Measurements from ENCODE around the gene CFAP157. TPM values are rescaled to one million over a fixed set of nuclear protein-coding genes. Genes with fewer than 3 reads are reported as not detected.

The CFAP157 gene
- total and polyA plus RNA-seq, 2 of the 13 experiments (the other 11 are each of a cell fraction or from before 2014, with no cell fraction given): 0.07 TPM; not detected in 1

- TF ChIP-seq ZSCAN20 (CRISPR knock-in tag; IDR thresholded peaks at IDR 0.05; ENCODE audit: borderline replicate concordance): no peak
- no peak; the same call in 1 of the 2 replicates for TF ChIP-seq ZNF879 (CRISPR knock-in tag; IDR thresholded peaks at IDR 0.05)
- TF ChIP-seq ZNF101 (CRISPR knock-in tag; IDR thresholded peaks at IDR 0.05; ENCODE audit: borderline replicate concordance, low read depth): 0 out of 2 replicates have a peak, but pooled peaks have one; percentile 84
- no peak for TF ChIP-seq ZNF605 (CRISPR knock-in tag; IDR thresholded peaks at IDR 0.05)
- peak; percentile 93 for TF ChIP-seq HCFC1 (IDR thresholded peaks at IDR 0.05; ENCODE audit: low read depth, low read length)
- TF ChIP-seq ZNF788 (CRISPR knock-in tag; IDR thresholded peaks at IDR 0.05; ENCODE audit: borderline replicate concordance): no peak
- TF ChIP-seq PLSCR1 (CRISPR knock-in tag; IDR thresholded peaks at IDR 0.05; ENCODE audit: borderline replicate concordance): no peak
- no peak; the same call in 1 of the 2 replicates for TF ChIP-seq BCL3 (CRISPR knock-in tag; IDR thresholded peaks at IDR 0.05)
- no peak for TF ChIP-seq ZNF652 (CRISPR knock-in tag; IDR thresholded peaks at IDR 0.05; ENCODE audit: borderline replicate concordance, low read depth)
- TF ChIP-seq ZNF343 (CRISPR knock-in tag; IDR thresholded peaks at IDR 0.05): peak; percentile 93; the same call in 1 of the 2 replicates
- peak; percentile 55; the same call in 1 of the 2 replicates for TF ChIP-seq POLR2AphosphoS5 (IDR thresholded peaks at IDR 0.05; ENCODE audit: low read depth, low read length)
- TF ChIP-seq SRSF9 (IDR thresholded peaks at IDR 0.05; ENCODE audit: borderline replicate concordance, insufficient read depth, low read depth, low read length, poor library complexity, severe bottlenecking): no peak
- TF ChIP-seq HNF1A (IDR thresholded peaks at IDR 0.05; ENCODE audit: low read depth): no peak
- peak; percentile 65; the same call in 1 of the 2 replicates for TF ChIP-seq HNF1A (CRISPR knock-in tag; IDR thresholded peaks at IDR 0.05; ENCODE audit: borderline replicate concordance)
- TF ChIP-seq FOXO1 (CRISPR knock-in tag; IDR thresholded peaks at IDR 0.05): peak; percentile 54; the same call in 1 of the 2 replicates
- no peak for TF ChIP-seq ZNF7 (CRISPR knock-in tag; IDR thresholded peaks at IDR 0.05)
- TF ChIP-seq ZNF75D (CRISPR knock-in tag; IDR thresholded peaks at IDR 0.05; ENCODE audit: borderline replicate concordance): no peak
- no peak for TF ChIP-seq KLF15 (CRISPR knock-in tag; IDR thresholded peaks at IDR 0.05; ENCODE audit: borderline replicate concordance)
- 0 out of 2 replicates have a peak, but pooled peaks have one; percentile 39 for TF ChIP-seq SP2 (CRISPR knock-in tag; IDR thresholded peaks at IDR 0.05)
- peak; percentile 49; the same call in 1 of the 2 replicates for TF ChIP-seq MAX (IDR thresholded peaks at IDR 0.05)
- no peak for TF ChIP-seq ZNF878 (CRISPR knock-in tag; IDR thresholded peaks at IDR 0.05)
- TF ChIP-seq ZNF549 (CRISPR knock-in tag; IDR thresholded peaks at IDR 0.05): no peak
Measured at GRCh38 chr9:127734747-127735529, 28.1 kb downstream of the CFAP157 start, which contains the start of gene TOR2A (continued).
